ENCODE results near the gene CCDC184. TPM values are rescaled to one million over a fixed set of nuclear protein-coding genes. Genes with fewer than 3 reads are reported as not detected.

CCDC184 gene
- total and polyA plus RNA-seq, 2 donors (not counting 1 experiment from before 2014, with no cell fraction given) = 0.17 to 0.28 TPM

DNA sequence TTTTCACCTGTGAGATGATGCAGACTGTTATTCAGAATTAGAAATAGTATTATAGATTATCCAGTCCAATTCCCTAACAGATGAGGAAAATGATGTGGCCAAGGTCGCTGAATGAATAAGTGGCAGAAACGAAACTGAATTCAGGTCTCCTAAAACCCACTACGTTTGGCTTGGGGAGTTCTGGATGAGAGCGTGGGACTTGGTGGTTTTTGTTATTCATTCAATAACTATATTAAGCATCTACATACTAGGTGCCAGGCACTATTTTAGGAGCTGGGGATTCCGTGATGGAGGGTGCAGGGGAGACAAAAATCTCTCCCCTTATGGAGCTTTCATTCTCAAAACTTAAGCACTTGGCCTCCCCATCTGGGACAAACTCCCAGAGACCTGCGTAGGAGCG lies 813 bp upstream of the CCDC184 start:
- Histone ChIP-seq H3K27ac (ENCODE audit: insufficient read depth, low read length) (no peak overlapping the region), H3K27me3 (ENCODE audit: control insufficient read depth, insufficient read depth, low read length) (peaks cover 56% of the 10 kb centered on the region), H3K9ac (ENCODE audit: insufficient read depth, low read length) (no peak overlapping the region), H4K20me1 (ENCODE audit: control insufficient read depth, extremely low read depth, insufficient read depth, low read length) (no peaks in the 10 kb centered on the region), H3K36me3 (ENCODE audit: control insufficient read depth, insufficient read depth, low read length) (no peaks in the 10 kb centered on the region), H3K79me2 (ENCODE audit: control insufficient read depth, insufficient read depth, low read length) (no peaks in the 10 kb centered on the region), H2AFZ (ENCODE audit: low read length) (peak overlapping the region; percentile 95), H3K4me2 (ENCODE audit: extremely low read depth, insufficient read depth, low read length) (peak overlapping the region; percentile 65), H3K9me3 (ENCODE audit: control insufficient read depth, insufficient read depth, low read depth, low read length) (no peaks in the 10 kb centered on the region), H3K4me3 (replicated peaks in 1 of 4; ENCODE audit: control extremely low read depth in 1 of 4, insufficient read depth in 1 of 4, low read depth in 3 of 4, low read length in 4 of 4) (peak overlapping the region; percentile 63 to 82 (median 80)), H3K4me1 (ENCODE audit: control insufficient read depth, extremely low read depth, insufficient read depth, low read length) (peaks cover 4% of the 10 kb centered on the region)
- no peak for DNase-seq (ENCODE audit: low read depth in 2 of 2)
- no peak for TF ChIP-seq EZH2 (IDR thresholded peaks at IDR 0.05; ENCODE audit: low read length, missing control alignments)
- TF ChIP-seq, protein P1, sequence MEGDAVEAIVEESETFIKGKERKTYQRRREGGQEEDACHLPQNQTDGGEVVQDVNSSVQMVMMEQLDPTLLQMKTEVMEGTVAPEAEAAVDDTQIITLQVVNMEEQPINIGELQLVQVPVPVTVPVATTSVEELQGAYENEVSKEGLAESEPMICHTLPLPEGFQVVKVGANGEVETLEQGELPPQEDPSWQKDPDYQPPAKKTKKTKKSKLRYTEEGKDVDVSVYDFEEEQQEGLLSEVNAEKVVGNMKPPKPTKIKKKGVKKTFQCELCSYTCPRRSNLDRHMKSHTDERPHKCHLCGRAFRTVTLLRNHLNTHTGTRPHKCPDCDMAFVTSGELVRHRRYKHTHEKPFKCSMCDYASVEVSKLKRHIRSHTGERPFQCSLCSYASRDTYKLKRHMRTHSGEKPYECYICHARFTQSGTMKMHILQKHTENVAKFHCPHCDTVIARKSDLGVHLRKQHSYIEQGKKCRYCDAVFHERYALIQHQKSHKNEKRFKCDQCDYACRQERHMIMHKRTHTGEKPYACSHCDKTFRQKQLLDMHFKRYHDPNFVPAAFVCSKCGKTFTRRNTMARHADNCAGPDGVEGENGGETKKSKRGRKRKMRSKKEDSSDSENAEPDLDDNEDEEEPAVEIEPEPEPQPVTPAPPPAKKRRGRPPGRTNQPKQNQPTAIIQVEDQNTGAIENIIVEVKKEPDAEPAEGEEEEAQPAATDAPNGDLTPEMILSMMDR (conservative IDR thresholded peaks at IDR 0.05 in 1 of 2, IDR thresholded peaks at IDR 0.05 in 1 of 2; ENCODE audit: low read depth in 1 of 2, low read length in 2 of 2) = no peak

DNA sequence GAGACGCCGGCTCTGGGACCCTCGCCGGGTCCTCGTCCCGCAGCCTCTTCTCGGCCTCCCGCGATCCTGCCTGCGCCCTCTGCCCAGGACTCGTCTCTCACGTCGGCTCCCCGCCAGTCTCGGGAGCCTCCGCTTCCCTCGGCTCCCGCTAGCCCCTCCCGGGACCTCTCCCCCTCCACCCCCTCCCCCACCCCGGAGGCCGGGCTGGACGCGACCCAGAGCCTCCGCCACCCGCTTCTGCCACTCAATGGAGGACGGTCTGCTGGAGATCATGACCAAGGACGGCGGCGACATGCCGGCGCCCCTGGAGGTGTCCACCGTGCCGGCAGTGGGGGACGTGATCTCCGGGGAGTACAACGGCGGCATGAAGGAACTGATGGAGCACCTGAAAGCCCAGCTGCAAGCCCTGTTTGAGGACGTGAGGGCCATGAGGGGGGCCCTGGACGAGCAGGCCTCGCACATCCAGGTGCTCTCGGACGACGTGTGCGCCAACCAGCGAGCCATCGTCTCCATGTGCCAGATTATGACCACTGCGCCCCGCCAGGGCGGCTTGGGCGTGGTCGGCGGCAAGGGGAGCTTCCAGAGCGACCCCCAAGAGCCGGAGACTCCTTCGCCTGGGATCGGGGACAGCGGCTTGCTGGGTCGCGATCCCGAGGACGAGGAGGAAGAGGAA lies 568 bp downstream of the CCDC184 start:
- H2AFZ ChIP-seq (ENCODE audit: low read length) = peak overlapping the region; percentile 95
- no peaks in the 10 kb centered on the region for H3K79me2 ChIP-seq (ENCODE audit: control insufficient read depth, insufficient read depth, low read length)
- no peak for DNase-seq (ENCODE audit: low read depth in 2 of 2)
- peak overlapping the region; percentile 65 for H3K4me2 ChIP-seq (ENCODE audit: extremely low read depth, insufficient read depth, low read length)
- TF ChIP-seq EZH2 (IDR thresholded peaks at IDR 0.05; ENCODE audit: low read length, missing control alignments) = no peak
- TF ChIP-seq, protein P1 (conservative IDR thresholded peaks at IDR 0.05 in 1 of 2, IDR thresholded peaks at IDR 0.05 in 1 of 2; ENCODE audit: low read depth in 1 of 2, low read length in 2 of 2) = no peak
- peaks cover 4% of the 10 kb centered on the region for H3K4me1 ChIP-seq (ENCODE audit: control insufficient read depth, extremely low read depth, insufficient read depth, low read length)
- H3K9ac ChIP-seq (ENCODE audit: insufficient read depth, low read length) = peak overlapping the region; percentile 69
- H3K27me3 ChIP-seq (ENCODE audit: control insufficient read depth, insufficient read depth, low read length) = peaks cover 48% of the 10 kb centered on the region
- H3K27ac ChIP-seq (ENCODE audit: insufficient read depth, low read length) = no peak overlapping the region
- H3K36me3 ChIP-seq (ENCODE audit: control insufficient read depth, insufficient read depth, low read length) = no peaks in the 10 kb centered on the region
- H3K4me3 ChIP-seq (replicated peaks in 1 of 4; ENCODE audit: control extremely low read depth in 1 of 4, insufficient read depth in 1 of 4, low read depth in 3 of 4, low read length in 4 of 4) = peak overlapping the region; percentile 63 to 82 (median 80)
- no peaks in the 10 kb centered on the region for H3K9me3 ChIP-seq (ENCODE audit: control insufficient read depth, insufficient read depth, low read depth, low read length)
- H4K20me1 ChIP-seq (ENCODE audit: control insufficient read depth, extremely low read depth, insufficient read depth, low read length) = no peaks in the 10 kb centered on the region

DNA sequence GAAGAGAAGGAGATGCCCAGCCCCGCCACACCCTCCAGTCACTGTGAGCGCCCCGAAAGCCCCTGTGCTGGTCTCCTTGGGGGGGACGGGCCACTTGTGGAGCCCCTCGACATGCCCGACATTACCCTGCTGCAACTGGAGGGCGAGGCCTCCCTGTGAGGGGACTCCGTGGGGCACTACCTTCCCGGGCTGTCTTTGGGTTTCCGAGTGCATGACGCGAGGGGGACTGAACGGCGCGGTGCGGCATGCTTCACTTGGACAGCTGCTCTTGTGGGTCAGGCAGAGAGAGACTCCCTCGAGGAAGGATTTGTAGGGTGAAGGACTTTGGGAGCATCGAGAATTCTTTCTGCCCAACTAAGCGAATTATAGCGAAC lies 1.1 kb downstream of the CCDC184 start:
- Histone ChIP-seq H2AFZ (ENCODE audit: low read length) (no peak overlapping the region), H3K36me3 (ENCODE audit: control insufficient read depth, insufficient read depth, low read length) (no peaks in the 10 kb centered on the region), H3K9ac (ENCODE audit: insufficient read depth, low read length) (no peak overlapping the region), H3K79me2 (ENCODE audit: control insufficient read depth, insufficient read depth, low read length) (no peaks in the 10 kb centered on the region), H3K4me1 (ENCODE audit: control insufficient read depth, extremely low read depth, insufficient read depth, low read length) (peaks cover 4% of the 10 kb centered on the region), H3K4me3 (replicated peaks in 1 of 4; ENCODE audit: control extremely low read depth in 1 of 4, insufficient read depth in 1 of 4, low read depth in 3 of 4, low read length in 4 of 4) (peak overlapping the region in 1 of 4 experiments; percentile 78), H3K9me3 (ENCODE audit: control insufficient read depth, insufficient read depth, low read depth, low read length) (no peaks in the 10 kb centered on the region), H3K27me3 (ENCODE audit: control insufficient read depth, insufficient read depth, low read length) (peaks cover 43% of the 10 kb centered on the region), H3K27ac (ENCODE audit: insufficient read depth, low read length) (no peak overlapping the region), H4K20me1 (ENCODE audit: control insufficient read depth, extremely low read depth, insufficient read depth, low read length) (no peaks in the 10 kb centered on the region), H3K4me2 (ENCODE audit: extremely low read depth, insufficient read depth, low read length) (no peak overlapping the region)
- DNase-seq (ENCODE audit: low read depth in 2 of 2) = no peak
- peak; percentile 90 for TF ChIP-seq EZH2 (IDR thresholded peaks at IDR 0.05; ENCODE audit: low read length, missing control alignments)
- TF ChIP-seq, protein P1 (conservative IDR thresholded peaks at IDR 0.05 in 1 of 2, IDR thresholded peaks at IDR 0.05 in 1 of 2; ENCODE audit: low read depth in 1 of 2, low read length in 2 of 2) = no peak
